HG03354 (cell line): ENCODE results near the gene CNN2.

ENCODE experiments used
- ATAC-seq: cut with Tn5 transposase; IDR thresholded peaks from one replicate; pipeline ENCODE4 v1.9.1; 2021; ENCODE audit warnings: mild to moderate bottlenecking; ENCODE audit not compliant: unreplicated experiment, poor library complexity, severe bottlenecking

Gene CNN2

GRCh38 chr19:994516-994915 lies 31.9 kb upstream of the CNN2 start:
- no peak for ATAC-seq

DNA sequence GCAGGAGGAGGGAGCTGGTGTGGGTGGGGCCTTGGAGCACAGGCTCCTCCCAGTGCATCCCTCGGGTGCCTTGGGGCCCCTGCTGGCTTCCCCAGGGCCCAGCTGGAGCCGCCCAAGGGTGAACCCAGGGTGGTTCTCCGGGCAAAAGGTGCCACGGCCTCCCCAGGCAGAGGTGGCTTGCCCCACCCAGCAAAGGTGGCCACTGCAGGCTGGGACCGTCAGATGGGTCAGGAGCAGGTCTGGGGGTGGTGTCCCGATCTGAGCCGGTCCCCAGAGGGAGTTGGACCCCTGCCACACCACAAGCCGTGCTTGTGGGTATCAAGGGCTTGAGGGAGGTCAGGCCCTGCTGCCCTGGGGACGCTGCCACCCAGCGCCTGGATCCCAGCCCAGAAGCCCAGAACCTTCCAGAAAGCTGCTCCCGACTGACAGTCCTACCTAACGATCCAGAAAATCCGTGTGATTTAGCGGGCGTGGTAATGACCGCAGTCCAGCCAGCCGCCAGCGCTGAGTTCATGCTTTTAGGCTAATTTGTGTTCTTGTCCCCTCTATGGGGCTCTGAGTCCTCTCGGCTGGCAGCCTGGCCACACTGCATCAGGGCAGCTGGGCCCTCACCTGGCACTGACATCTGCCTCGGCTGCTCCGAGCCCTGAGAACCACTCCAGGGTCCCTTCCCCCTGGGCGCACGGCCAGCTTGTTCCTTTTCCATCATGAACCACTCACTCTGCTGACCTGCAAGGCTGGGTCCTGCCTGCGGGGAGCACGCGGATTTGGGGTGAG lies 31.2 kb upstream of the CNN2 start:
- no peak for ATAC-seq

DNA sequence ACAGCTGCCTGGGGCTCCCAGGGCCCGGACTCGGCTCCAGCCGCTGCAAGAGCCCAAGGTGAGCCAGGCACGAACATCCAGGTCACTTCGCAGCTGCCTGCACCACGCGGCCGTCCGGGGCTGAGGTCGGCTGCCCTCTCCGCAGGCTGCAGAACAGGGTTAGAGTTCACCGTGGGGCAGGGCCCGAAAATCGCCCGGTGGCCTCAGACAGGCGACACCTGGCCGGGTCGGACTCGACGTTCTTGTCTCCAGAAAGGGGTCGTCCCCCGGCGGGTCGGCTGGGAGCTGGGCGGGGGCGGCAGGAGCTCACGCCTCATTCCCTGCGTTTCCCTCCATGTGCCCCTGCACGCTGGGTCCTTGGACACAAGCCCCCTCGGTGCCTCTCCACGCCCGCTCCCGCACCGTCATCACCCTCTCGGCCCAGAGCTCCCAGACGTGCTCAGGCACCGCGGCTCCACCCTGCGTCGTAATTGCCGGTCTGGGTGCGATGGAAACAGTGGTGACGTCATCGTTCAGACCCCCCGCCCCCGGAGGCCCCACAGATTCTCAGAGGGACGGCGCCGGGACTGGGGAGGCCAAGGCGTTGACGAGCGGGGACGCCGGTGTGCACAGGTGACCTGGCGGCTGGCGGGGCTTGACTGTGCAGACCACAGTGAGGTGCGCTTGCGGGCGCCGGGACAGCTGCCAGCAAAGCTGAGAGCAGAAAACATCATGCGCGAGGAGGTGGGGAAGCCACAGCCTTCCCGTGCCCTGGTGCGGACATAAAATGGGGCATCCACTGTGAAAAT lies 30.2 kb upstream of the CNN2 start:
- no peak for ATAC-seq

- no peak for ATAC-seq
These were observed 28.3 kb upstream of the CNN2 start for GRCh38 chr19:998064-998463.

DNA sequence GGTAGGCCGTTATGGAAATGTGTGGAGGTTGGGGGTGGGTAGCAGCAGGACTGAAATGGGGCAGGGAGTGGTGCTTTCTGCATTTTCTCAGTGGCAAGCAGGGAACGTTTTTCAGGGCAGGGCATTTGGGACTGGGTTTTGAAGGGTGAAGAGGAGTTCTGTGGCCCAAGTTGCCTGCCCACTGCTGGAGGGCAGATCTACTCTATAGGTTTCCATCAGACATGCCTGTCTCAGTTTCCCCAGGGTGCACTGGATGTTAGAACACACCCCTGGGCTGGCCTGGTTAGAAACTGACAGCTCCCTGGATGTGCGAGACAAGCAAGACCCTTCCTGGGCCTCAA lies 27.1 kb upstream of the CNN2 start:
- no peak for ATAC-seq

GRCh38 chr19:1000095-1000494 lies 26.3 kb upstream of the CNN2 start, which contains the start of gene GRIN3B:
Gene GRIN3B, plus strand, starts transcription at chr19:1000419. Its CDS starts 19 bp downstream, at chr19:1000438.
- no peak for ATAC-seq

GRCh38 chr19:1000591-1001537 lies 25.5 kb upstream of the CNN2 start:
- no peak for ATAC-seq

DNA sequence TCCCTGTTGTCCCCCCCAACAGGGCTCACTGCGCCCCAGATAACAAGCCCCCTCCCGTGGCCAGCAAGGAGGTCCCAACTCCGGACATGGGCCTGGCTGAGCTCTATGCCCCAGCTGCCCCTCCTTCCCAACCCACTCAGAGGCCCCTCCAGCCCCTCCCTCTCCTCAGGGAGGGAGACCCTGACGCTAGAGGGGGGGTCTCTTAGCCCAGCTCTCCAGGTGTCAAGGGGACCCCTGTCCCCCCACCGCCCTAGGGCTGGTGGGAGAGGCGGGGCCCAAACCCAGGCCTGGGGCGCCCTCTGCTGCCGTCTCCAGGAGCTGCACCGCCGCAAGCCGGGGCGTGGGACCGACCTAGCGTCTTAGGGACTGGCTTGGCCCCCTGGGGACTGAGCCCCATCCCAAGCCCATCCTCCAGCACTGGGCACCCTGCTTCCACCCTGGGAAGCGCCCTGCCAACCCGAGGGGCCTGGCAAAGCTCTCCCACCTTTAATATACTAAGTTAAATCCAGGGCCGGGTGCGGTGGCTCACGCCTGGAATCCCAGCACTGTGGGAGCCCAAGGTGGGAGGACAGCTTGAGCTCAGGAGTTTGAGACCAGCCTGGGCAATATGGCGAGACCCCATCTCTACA lies 24.8 kb upstream of the CNN2 start:
- ATAC-seq: no peak

DNA sequence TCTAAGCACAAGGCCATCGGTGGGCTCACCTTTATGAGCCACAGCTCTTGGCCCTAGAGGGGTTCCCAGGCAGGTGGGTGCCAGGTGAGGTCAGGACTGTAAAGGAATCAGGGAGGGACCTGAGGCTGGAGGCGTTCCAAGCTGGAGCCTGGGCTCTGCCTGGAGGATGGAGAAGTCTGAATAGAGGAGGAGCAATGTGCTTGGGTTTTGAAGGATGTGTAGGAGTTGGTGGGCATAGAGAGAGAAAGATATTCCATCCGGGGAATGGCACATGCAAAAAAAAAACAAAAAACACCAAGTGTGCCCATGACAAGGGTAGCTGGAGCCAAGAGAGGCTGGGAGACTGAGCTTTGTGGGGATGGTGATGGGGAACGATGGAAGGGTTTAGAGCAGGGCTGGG lies 23.8 kb upstream of the CNN2 start:
- no peak for ATAC-seq

GRCh38 chr19:1003283-1003682 lies 23.1 kb upstream of the CNN2 start:
- ATAC-seq: no peak

DNA sequence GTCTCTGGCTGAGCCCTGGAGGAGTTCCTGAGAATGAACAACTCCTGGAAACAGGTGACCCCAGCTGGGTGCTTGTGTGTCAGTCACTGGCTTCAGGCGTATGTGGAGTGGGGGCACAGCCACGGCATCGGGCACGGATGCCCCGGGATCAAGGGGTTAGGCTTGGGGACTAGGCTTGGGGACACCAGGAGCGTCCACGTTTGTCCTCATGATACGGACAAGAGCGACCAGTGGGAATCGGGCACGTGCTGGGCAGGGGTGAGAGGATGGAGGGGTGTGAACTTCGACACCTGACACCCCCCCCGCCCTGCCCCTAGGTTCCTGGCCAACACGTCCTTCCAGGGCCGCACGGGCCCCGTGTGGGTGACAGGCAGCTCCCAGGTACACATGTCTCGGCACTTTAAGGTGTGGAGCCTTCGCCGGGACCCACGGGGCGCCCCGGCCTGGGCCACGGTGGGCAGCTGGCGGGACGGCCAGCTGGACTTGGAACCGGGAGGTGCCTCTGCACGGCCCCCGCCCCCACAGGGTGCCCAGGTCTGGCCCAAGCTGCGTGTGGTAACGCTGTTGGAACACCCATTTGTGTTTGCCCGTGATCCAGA lies 22.1 kb upstream of the CNN2 start:
- ATAC-seq: no peak

DNA sequence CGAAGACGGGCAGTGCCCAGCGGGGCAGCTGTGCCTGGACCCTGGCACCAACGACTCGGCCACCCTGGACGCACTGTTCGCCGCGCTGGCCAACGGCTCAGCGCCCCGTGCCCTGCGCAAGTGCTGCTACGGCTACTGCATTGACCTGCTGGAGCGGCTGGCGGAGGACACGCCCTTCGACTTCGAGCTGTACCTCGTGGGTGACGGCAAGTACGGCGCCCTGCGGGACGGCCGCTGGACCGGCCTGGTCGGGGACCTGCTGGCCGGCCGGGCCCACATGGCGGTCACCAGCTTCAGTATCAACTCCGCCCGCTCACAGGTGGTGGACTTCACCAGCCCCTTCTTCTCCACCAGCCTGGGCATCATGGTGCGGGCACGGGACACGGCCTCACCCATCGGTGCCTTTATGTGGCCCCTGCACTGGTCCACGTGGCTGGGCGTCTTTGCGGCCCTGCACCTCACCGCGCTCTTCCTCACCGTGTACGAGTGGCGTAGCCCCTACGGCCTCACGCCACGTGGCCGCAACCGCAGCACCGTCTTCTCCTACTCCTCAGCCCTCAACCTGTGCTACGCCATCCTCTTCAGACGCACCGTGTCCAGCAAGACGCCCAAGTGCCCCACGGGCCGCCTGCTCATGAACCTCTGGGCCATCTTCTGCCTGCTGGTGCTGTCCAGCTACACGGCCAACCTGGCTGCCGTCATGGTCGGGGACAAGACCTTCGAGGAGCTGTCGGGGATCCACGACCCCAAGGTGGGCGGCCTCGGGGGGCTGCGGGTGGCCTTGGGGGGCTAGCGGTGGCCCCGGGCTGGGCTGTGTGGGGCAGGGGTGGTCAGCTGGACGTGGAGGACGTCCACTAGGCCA lies 21.4 kb upstream of the CNN2 start:
- ATAC-seq: no peak

- no peak for ATAC-seq
These were observed 19.6 kb upstream of the CNN2 start for GRCh38 chr19:1006711-1007398.

DNA sequence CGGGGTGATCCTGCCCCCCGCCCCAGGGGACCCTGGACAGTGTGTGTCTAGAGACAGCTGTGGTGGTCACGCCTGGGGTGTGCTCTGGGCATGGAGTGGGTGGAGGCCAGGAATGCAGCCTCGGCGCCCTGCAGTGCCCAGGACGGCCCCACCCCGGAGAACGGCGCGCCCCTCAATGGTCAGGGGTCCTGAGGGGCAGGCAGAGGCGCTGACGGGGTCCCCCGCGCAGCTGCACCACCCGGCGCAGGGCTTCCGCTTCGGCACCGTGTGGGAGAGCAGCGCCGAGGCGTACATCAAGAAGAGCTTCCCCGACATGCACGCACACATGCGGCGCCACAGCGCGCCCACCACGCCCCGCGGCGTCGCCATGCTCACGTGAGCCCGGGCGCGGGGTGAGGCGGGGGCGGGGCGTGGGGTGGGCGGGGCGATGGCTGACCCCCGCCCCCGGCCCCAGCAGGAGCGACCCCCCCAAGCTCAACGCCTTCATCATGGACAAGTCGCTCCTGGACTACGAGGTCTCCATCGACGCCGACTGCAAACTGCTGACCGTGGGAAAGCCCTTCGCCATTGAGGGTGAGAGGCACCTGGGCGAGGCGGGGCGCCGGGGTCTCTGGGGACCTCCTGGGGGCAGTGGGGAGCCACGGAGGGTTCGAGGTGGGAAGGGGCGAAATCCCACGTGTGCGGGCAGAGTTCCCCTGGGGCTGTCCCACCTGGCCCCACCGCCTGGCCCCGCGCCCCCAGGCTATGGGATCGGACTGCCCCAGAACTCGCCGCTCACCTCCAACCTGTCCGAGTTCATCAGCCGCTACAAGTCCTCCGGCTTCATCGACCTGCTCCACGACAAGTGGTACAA lies 18.8 kb upstream of the CNN2 start:
- no peak for ATAC-seq

GRCh38 chr19:1008268-1009040 lies 18.0 kb upstream of the CNN2 start:
- ATAC-seq: no peak
